NCI-H345 (cell line): ENCODE results near the gene LAIR2.
A peak's percentile ranks its signal among the peaks of the same experiment; 100 is the strongest.
"Not testable (repeated sequence)": the region's sequence is repeated elsewhere in the genome, so short reads cannot be mapped to it uniquely, and the experiment has no call there.

Source experiments
- DNase-seq: peaks from one replicate; lab custom pipeline; 2025; lab: John Stamatoyannopoulos, UW

The LAIR2 gene

DNA sequence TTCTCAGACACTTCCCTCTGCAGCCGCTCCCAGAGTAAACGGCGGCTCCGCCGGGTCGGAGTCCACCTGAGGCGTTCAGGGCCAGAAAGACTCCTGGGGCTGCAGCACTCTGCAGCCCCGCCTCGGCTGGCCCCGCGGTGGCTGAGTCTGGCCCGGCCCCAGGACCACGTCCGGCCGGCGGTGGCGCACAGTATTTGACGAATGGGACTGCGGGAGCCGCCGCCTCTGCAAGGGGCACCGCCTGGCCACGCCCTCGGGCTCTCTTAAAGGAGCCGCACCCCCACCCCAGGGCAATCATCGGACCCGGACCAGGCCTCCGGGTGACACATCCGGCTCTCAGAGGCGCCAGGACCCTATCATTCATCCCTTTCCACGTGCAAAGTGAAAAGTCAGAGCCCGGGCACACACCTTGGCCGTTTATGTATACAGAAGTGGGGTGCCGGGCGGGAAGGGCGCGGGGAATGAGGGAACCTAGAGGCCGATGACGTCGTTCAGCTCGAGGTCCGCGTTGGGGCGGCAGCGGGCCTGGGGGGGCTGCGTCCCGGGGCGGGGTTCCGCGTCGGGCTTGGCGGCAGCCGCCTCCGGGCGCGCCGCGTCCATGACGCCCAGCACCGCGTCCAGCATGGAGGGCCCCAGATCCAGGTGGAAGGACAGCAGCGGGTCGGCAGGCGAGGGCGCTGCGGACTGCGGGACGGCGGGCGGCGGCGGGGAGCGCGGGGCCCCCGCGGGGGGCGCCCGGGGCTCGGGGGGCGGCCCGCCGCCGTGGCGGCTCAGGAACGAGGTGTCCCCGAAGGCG lies 37.8 kb upstream of the LAIR2 start:
- DNase-seq = peak; percentile 42

DNA sequence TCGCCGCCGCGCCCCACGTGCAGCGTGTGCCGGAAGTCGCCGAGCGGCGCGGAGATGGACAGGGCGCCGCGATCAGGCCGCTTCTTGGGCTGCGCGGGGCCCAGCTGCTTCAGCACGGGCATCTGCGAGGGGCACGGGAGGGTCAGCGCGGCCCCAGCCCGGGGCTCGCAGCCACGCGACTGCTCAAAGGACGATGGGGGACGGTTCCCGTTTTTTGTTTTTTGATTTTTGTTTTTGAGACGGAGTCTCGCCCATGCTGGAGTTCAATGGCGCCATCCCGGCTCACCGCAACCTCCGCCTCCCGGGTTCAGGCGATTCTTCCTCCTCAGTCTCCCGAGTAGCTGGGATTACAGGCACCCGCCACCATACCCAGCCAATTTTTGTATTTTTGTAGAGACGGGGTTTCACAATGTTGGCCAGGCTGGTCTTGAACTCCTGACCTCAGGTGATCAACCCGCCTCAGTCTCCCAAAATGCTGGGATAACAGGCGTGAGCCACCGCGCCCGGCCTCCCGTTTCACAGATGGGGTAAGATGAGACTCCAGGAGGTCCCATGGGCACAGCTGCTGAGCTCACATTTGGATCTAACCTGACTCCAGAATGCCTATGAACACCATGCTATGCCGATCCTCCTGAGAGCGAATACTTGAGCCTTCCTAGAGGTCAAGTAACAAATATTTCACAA lies 37.1 kb upstream of the LAIR2 start:
- DNase-seq = no peak

DNA sequence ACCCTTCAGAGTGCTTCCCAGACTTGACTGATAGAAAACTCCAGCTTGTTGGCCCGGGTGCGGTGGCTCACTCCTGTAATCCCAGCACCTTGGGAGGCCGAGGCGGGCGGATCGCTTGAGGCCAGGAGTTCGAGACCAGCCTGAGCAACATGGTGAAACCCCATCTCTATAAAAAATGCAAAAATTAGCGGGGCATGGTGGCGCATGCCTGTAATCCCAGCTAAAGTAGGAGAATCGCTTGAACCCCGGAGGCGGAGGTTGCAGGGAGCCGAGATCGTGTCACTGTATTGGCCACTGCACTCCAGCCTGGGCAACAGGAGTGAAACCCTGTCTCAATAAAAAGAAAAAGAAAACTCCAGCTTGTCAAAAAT lies 36.5 kb upstream of the LAIR2 start:
- not testable (repeated sequence) for DNase-seq

DNA sequence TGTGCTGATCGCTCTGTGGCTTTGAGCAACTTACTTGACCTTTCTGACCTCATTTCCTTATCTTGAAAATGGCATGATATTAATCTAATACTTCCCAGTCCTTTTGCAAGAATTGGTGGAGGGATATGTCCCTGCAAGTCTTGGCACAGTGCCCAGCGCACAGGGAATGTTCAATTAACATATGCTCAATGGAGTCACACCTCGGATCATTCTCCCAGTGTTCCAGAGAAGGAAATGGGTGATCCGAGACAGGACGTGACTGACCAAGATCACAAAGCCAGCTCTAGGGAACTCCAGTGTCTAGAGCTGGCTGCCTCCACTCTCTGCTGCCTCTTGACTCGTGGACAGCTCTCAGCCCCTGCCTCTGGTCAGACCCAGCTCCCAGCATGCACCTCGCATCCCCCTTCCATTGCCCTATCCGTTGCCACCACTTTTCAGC lies 33.1 kb upstream of the LAIR2 start:
- DNase-seq = no peak

DNA sequence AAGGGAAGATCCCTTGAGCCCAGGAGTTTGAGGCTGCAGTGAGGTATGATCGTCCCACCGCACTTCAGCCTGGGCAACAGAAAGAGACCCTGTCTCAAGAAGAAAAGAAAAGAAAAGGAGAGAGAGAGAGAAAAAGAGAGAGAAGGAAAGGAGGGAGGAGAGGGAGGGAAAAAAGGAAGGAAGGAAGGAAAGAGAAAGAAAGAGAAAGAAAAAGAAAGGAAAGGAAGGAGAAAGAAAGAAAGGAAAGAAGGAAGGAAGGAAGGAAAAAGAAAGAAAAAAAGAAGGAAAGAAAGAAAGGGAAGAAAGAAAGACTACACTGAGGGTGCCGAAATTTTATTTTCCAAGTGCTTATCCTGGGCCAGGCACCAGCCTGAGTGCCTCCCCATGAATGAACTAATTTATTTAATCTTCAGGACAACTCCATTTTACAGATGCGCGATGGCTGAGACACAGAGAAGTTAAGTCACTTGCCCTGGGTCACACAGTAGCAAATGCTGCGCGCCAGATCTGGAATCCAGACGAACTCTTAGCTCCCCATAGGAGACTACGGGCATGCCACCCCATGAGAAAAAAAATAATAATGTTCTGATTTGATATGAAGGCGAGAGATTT lies 32.2 kb upstream of the LAIR2 start:
- DNase-seq = no peak

DNA sequence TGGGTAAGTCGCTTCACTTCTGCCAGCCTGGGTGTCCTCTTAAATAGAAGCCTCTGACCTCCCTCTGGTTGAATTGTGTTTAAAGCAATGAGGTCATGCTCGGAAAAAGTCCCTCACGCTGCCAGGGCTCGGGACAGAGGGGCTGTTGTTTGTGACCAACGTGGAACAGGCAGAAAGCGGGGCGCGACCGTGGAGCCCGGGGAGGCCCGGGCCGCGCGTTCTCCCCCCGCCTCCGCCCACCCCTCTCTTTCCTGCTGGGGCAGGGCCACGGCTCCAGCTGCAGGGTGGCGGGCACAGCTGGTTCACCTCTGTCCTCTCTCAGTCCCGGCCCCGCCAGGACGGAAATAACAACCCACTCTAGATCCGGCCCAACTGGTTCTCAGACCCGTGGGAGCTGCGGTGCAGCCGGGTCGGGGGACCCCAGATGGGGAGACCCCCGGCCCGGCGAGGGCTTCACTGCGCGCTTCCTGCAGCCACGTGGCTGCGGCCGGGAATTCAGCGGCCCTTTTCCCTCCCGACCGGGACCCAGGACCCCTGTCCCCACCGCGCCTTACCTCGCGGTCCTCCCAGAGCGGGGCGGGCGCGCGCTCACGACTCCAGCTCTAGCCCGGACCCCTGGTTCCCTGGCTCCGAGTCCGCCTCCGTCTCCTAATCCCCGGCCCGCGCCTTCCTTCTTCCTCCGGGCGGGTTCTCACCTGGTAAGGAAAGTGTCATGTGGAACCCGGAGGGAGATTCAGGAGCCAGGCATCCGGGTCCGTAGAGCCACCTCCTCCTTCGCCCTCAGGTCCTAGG lies 31.4 kb upstream of the LAIR2 start:
- no peak for DNase-seq

DNA sequence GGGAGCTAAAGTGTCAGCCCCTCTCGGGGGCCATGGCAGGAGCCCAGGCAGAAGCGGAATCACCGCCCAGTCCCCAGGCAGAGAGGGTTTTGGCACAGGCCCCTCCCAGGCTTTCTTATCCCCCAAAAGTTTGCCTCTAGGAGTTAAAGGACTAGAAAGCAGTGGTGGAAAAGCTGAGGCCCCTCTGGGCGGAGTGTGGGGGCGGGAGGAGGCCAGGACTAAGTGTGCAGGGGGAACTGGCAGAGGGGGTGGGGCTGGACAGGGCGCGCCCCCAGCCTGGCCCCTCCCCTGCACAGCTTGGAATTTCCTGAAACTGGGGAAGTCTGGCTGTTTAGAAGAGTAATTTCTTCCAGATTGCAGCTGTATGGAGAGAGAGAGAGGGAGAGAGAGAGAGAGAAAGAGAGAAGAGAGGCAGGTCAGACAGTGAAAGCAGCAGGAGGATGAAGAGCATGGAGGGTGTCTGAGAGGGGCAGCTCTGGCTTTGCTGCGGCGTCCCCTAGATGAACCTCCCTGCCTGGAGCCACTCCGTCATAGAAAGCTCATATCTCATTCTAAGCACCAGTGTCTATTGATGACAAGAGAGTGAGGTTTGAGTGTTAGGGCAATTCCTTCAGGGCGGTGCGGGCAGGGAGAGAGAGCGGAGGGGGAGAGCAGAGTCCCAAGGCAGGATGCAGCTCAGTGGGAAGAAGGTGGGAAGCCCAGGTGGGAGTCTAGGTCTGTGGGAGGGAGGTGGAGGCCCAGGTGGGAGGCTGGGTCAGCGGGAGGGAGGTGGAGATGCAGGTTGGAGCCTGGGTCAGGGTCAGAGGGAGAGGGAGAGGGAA lies 29.4 kb upstream of the LAIR2 start, which contains the start of gene CDC42EP5:
TSS of gene CDC42EP5 (minus strand) at position 226 of the 821 bp plus-strand sequence. CDS start 7,749 bp downstream, outside the sequence.
- DNase-seq = no peak

DNA sequence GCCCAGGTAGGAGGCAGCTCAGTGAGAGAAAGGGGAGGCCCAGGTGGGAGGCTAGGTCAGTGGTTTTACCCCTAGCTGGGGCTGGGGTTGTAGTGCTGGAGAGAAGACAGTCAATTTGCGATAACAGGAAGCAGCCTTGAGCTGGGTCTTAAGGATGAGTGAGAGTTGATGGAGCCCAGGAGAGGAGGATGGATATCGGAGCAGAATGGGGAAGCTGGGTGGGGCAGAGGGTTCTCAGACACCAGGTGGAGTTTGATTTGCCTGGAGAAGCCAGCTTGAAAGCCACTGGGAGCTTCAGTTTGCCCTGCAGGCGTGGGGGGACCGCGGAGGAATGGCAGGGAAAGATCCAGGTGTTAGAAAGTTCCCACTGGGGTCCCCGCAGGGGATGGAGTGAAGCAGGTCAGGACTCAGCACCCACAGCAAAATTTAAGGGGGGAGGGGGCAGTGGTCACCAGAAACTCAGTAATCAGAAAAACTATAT lies 28.7 kb upstream of the LAIR2 start:
- DNase-seq = no peak

DNA sequence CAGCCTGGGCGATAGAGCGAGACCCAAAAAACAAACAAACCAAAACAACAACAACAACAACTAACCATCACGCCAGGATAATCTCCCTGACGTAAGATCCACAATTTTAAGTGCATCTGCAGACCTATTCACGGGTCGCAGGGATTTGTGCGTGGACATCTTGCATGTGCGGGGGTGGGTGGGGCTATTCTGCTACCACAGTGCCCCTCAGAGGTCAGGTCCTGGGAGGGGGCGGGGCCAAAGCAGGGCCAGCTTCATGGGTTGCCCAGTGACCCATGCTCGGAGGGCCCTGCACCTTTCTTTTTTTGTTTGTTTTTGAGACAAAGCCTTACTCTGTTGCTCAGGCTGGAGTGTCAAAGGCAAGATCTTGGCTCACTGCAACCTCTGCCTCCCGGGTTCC lies 26.9 kb upstream of the LAIR2 start:
- no peak for DNase-seq

DNA sequence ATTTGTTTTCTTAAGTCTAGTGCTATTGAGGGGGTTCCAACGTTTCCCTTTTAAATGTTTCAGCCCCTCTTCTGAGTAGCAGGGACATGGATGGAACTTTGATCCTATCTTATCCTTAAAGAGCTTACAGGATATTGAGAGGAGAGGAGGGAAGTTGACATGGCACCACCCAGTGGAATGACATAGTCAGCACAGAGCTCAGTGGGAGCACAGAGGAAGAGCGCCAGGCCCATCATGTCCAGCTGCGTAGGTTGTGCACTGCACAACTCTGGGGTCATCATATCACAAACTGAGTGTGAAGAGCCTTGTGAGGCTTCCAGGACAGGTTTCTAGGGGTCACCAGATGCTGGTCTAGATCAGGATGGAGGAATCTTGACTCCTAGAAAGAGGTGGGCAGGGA lies 25.0 kb upstream of the LAIR2 start:
- DNase-seq = no peak

DNA sequence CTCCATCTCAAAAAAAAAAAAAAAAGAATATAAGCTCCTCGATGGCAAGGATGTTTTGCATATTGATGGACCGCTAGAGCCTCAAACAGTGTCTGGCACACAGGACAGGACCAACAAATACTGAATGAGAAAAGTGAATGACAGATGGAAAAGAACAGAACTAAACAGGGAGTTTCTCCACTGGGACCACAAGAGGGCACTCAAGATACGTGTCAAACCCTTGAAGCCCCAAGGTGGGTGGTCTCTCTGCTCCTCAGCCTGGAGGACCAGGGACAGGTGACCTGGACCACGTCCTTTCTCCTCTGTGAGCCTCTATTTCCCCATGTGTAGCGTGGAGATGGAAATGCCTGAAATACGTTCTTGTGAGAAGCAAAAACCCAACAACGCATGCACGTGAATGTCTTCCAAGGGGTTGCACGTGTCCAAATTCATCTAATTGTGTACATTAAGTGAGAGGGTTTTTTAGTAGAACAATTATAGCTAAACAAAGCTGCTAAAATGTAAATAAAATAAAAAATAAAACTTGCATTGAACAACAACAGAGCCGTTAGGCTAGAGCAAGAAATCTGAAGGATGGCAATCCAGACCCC lies 23.9 kb upstream of the LAIR2 start:
- peak; percentile 16 for DNase-seq

DNA sequence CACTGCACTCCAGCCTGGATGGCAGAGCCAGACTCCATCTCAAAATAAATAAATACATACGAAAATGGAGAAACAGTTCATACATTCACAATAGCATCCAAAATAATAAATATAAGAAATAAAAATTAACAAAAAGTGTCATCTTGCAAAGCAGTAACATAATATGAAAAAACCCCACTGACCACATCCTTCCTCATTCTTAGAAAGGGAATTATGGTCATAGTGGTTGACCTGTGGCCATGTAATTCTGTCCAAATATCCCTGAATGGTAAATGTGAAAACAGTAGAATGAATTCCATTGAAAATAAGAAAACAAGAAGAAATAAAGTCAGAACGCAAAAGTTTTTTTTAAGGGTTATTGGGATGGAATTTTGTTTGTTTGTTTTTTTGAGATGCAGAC lies 22.6 kb upstream of the LAIR2 start:
- DNase-seq = no peak

DNA sequence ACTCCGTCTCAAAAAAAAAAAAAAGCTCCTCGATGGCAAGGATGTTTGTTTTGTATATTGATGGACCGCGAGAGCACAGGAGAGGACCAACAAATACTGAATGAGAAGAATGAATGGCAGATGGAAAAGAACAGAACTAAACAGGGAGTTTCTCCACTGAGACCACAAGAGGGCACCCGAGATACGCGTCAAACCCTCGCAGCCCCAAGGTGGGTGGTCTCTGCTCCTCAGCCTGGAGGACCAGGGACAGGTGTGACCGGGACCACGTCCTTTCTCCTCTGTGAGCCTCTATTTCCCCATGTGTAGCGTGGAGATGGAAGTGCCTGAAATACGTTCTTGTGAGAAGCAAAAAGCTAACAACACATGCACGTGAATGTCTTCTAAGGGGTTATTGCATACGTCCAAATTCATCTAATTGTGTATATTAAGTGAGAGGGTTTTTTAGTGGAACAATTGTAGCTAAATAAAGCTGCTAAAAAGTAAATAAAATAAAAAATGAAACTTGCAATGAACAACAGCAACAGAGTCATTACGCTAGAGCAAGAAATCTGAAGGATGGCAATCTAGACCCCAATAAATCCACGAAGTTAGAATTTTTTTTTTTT lies 21.2 kb upstream of the LAIR2 start:
- DNase-seq = peak; percentile 30

DNA sequence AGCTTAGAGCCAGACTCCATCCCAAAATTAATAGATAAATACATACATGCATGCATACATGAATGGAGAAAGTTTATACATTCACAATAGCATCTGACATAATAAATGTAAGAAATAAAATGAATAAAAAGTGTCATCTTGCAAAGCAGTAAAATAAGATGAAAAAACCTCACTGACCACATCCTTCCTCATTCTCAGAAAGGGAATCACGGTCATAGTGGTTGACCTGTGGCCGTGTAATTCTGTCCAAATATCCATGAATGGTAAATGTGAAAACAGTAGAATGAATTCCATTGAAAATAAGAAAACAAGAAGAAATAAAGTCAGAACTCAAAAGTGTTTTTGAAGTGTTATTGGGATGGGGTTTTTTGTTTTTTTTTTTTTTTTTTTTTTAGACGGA lies 19.7 kb upstream of the LAIR2 start:
- DNase-seq = no peak

DNA sequence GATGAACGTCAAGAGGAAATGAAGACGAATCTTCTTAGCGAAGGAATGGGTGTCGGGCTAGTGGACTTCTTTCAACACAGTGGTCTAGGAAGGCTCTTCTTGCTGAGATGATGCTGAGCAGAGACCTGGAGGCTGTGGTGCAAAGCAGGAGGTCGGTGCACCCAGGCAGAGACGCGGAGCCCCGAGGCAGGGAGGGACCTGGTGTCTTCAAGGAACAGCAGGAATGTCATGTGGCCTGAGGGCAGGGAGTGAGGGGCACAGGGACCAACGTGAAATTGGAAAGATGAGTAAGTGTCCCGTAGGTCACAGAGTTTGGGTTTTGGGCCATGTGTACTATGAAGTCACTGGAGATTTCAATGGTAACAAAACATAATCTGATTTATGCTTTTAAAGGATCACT lies 18.2 kb upstream of the LAIR2 start:
- DNase-seq = no peak

DNA sequence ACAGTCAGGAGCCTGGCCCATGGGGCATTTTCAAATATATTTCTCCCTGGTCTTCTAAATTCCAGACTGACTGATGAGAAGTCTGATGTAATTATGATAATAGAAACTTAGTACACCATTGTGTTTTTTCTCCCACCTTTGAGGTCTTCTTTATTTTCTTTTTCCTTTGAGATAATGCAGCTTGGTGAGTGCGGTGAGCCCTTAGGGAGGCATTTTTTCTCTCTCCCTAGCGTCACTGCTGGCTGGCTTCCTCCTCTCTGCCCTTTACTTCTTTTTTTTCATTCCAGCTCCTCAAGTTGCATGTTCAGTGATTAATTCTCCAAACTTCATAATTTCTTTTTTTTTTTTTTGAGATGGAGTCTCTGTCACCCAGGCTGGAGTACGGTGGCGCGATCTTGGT lies 16.8 kb upstream of the LAIR2 start:
- no peak for DNase-seq

DNA sequence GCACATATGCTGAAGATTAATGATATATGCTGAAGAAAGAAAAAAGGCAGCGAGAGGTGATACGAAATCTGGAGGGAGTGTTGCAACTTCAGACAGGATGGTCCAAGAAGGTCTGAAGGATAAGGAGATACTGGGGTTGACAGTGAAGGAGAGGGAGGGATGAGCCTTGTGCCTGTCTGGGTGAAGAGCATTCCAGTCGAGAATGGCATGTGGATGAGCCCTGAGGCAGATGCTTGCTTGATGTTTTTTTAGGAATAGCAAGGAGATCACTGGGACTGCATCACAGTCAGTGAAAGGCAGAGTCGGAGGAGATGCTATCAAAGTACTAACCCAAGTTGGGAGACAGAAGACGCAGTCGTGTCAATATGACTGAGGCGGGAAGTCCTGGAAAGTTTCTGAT lies 13.3 kb upstream of the LAIR2 start:
- DNase-seq = no peak

DNA sequence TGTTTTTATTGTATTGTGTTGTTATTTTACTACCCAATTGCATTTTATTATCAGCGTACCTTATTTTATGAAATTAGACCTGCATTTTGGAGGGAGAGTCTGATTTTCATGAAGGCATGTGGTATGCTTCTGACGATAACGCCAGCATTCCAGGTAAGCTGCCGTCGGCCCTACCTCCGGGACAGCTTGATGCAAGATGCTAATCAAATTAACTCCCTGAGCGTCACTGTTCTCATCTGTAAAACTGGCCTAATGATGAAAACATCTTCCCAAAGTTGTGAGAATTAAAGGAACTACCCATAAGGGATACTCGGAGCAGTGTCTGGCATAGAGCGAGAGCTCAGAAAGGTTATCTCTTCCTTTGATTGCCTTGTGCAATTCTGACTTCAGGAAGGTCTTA lies 12.9 kb upstream of the LAIR2 start:
- no peak for DNase-seq

DNA sequence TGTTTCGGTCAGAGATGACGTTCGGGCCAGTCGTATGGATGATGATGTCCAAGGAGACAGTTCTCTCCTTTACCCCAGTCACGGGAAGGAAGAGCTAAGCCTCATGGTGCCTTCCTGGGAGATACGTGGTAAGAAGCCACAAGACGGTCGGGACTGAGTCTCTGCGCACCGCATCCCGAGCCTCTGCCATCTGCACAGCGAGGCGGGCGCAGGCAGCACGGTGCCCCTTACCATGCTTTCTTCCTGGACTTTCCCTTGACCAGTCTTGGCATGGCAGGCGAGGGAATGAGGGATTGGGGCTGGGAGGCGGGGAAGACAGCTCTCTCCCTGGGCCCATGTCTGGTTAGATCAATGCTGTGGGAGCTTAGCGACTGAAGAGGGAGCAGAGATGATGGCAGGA lies 10.1 kb upstream of the LAIR2 start:
- no peak for DNase-seq

DNA sequence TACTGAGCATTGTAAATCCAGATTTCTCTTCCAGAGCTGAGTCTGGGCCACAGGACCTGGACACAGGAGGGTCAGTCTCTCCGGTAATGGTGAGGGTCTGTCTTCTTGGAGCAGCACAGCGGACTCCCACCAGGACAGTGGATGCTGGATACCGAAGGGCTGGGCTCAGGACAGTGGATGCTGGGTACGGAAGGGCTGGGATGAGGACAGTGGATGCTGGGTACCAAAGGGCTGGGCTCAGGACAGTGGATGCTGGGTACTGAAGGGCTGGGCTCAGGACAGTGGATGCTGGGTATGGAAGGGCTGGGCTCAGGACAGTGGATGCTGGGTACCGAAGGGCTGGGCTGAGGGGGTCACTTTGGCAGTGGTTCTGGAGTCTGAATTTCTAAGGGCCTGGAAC lies 9.6 kb upstream of the LAIR2 start:
- DNase-seq = not testable (repeated sequence)
